LNCAP (cell line): ENCODE measurements around the gene TRPM8.

ENCODE experiments used
- TF ChIP-seq, protein P1 (sequence below): fragments of 450-650 bp; IDR thresholded peaks from 2 replicates; pipeline ENCODE4 v1.5.1; 2017; ENCODE audit warnings: mild to moderate bottlenecking

The TRPM8 gene

GRCh38 chr2:234029150-234029733 lies 112.1 kb downstream of the TRPM8 start:
- TF ChIP-seq, protein P1, sequence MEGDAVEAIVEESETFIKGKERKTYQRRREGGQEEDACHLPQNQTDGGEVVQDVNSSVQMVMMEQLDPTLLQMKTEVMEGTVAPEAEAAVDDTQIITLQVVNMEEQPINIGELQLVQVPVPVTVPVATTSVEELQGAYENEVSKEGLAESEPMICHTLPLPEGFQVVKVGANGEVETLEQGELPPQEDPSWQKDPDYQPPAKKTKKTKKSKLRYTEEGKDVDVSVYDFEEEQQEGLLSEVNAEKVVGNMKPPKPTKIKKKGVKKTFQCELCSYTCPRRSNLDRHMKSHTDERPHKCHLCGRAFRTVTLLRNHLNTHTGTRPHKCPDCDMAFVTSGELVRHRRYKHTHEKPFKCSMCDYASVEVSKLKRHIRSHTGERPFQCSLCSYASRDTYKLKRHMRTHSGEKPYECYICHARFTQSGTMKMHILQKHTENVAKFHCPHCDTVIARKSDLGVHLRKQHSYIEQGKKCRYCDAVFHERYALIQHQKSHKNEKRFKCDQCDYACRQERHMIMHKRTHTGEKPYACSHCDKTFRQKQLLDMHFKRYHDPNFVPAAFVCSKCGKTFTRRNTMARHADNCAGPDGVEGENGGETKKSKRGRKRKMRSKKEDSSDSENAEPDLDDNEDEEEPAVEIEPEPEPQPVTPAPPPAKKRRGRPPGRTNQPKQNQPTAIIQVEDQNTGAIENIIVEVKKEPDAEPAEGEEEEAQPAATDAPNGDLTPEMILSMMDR, result no peak

GRCh38 chr2:234031207-234031606 lies 114.0 kb downstream of the TRPM8 start:
- TF ChIP-seq, protein P1, result no peak

GRCh38 chr2:234032279-234032856 lies 115.2 kb downstream of the TRPM8 start:
- TF ChIP-seq, protein P1, result no peak

GRCh38 chr2:234033174-234033573 lies 116.0 kb downstream of the TRPM8 start:
- TF ChIP-seq, protein P1, result no peak

DNA sequence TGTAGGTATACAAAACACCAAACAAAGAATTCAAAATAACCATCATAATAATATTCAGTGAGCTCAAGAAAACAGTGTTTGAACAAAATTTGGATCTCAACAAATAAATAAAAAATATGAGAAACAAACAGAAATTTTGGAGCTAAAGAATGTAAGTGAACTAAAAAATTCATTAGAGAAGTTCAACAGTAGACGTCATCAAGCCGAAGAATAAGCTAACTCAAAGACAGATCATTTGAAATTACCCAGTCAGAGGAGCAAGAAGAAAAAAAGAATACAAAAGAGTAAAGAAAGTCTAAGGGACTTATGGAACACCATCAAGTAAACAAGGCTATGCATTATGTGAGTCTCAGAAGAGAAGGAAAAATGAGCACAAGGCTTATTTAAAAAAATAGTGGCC lies 116.7 kb downstream of the TRPM8 start:
- TF ChIP-seq, protein P1, result no peak

GRCh38 chr2:234038076-234038802 lies 121.1 kb downstream of the TRPM8 start:
- TF ChIP-seq, protein P1, result no peak

DNA sequence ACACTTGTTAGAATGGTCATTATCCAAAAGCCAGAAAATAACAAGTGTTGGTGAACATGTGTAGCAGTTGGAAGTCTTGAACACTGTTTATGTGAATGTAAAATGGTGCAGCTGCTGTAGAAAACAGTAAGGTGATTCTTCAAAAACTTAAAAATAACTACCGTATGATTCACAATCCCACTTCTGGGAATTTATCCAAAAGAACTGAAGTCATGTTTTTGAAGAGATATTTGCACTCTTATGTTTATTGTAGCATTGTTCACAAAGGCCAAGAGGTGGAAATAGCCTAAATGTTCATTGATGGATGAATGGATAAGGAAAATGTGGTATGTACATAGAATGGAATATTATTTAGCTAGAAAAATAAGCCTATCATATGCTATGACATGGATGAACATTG lies 127.0 kb downstream of the TRPM8 start:
- TF ChIP-seq, protein P1, result no peak
